Measurements from ENCODE around the gene LHFPL6. TPM values are rescaled to one million over a fixed set of nuclear protein-coding genes. Genes with fewer than 3 reads are reported as not detected.

The LHFPL6 gene
- total RNA-seq, 1 experiment from 2014 or later = 2.5 TPM

DNA sequence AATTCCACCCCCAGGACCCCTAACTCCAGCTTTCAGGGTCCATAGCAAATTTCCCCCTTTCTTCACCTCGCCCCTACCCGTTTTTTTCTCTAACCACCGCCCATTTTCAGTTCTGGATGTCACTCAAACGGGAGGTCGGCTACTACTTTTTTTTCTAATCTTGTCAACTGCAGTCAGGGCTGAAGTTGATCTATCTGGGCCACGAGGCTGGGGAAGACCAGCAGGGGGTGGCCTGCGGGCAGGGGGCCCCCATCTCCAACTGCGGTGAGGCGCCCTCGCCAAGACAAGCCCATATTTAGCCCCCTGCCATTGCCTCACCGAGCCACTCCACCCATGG, 748 bp downstream of the LHFPL6 start:
- Histone ChIP-seq H2AFZ (peak overlapping the region; percentile 100), H3K9me2 (ENCODE audit: insufficient read depth) (no peaks in the 10 kb centered on the region), H3K4me1 (replicated peaks; ENCODE audit: insufficient read depth) (peaks cover 6% of the 10 kb centered on the region; the same call in 1 of the 2 replicates), H3K4me3 (peak overlapping the region; percentile 70), H3K27ac (no peak overlapping the region), H3K27me3 (ENCODE audit: insufficient read depth, low read depth) (no peaks in the 10 kb centered on the region), H4K20me1 (ENCODE audit: insufficient read depth) (no peaks in the 10 kb centered on the region), H3K36me3 (ENCODE audit: low read depth) (no peaks in the 10 kb centered on the region), H3K79me2 (ENCODE audit: low read depth) (no peaks in the 10 kb centered on the region), H3K4me2 (peak overlapping the region; percentile 94), H3K9me3 (ENCODE audit: insufficient read depth, low read depth) (no peaks in the 10 kb centered on the region), H3F3A (ENCODE audit: insufficient read depth, low read depth) (no peaks in the 10 kb centered on the region)
- ChIA-PET POLR2A (ENCODE audit: unreplicated experiment) (no interaction called here), CTCF (interaction anchor here (0.6 to 1.3 kb wide), 3 partner anchors 14 to 328 kb away, joined by 3 to 4 read pairs (median 3); no protein-coding TSS in a partner anchor)
- intact Hi-C loops (cut with micrococcal nuclease; ENCODE audit: unreplicated experiment) = loop anchor here (2.0 to 5.0 kb wide), 2 partner anchors 327 to 565 kb away; partner anchors contain the start of genes NHLRC3 and PROSER1
- no TSS peak for BruUV-seq (replicated peaks)
- no peak for DNase-seq
- TF ChIP-seq EZH2 (IDR thresholded peaks at IDR 0.05; ENCODE audit: low read depth) = no peak
- TF ChIP-seq, protein P1, sequence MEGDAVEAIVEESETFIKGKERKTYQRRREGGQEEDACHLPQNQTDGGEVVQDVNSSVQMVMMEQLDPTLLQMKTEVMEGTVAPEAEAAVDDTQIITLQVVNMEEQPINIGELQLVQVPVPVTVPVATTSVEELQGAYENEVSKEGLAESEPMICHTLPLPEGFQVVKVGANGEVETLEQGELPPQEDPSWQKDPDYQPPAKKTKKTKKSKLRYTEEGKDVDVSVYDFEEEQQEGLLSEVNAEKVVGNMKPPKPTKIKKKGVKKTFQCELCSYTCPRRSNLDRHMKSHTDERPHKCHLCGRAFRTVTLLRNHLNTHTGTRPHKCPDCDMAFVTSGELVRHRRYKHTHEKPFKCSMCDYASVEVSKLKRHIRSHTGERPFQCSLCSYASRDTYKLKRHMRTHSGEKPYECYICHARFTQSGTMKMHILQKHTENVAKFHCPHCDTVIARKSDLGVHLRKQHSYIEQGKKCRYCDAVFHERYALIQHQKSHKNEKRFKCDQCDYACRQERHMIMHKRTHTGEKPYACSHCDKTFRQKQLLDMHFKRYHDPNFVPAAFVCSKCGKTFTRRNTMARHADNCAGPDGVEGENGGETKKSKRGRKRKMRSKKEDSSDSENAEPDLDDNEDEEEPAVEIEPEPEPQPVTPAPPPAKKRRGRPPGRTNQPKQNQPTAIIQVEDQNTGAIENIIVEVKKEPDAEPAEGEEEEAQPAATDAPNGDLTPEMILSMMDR (conservative IDR thresholded peaks at IDR 0.05) = no peak

DNA sequence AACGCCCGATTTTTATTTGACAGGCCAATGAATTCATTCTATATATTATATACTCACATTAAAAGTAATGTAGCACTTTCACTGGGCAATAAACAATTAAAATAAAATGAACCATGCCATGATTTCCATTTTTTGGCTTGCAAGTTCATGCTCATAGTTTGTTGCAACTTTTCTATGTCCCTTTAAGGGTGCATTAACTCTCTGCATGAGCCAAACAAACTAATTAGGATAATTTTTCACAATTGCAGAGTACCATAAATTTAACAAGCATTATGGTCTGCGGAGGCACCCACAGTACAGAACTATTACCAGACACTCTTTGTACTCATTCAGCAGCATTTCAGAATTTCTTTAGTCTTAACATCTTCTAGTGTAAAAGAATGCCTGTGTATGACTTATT, 1.4 kb downstream of the LHFPL6 start:
- POLR2A ChIA-PET (ENCODE audit: unreplicated experiment) = no interaction called here
- DNase-seq = no peak
- TF ChIP-seq EZH2 (IDR thresholded peaks at IDR 0.05; ENCODE audit: low read depth) = no peak
- TF ChIP-seq, protein P1 (conservative IDR thresholded peaks at IDR 0.05) = no peak
- H3F3A ChIP-seq (ENCODE audit: insufficient read depth, low read depth) = no peaks in the 10 kb centered on the region
- CTCF ChIA-PET = interaction anchor here (1.3 kb wide), 1 partner anchor 15 kb away, joined by 4 read pairs; no protein-coding TSS in a partner anchor
- intact Hi-C loops (cut with micrococcal nuclease; ENCODE audit: unreplicated experiment) = loop anchor here (2.0 to 5.0 kb wide), 2 partner anchors 327 to 564 kb away; partner anchors contain the start of genes NHLRC3 and PROSER1
- no peaks in the 10 kb centered on the region for H3K27me3 ChIP-seq (ENCODE audit: insufficient read depth, low read depth)
- peak overlapping the region; percentile 70; the same call in 1 of the 2 replicates for H3K4me3 ChIP-seq
- H3K4me2 ChIP-seq = peak overlapping the region; percentile 94
- no peaks in the 10 kb centered on the region for H4K20me1 ChIP-seq (ENCODE audit: insufficient read depth)
- H3K36me3 ChIP-seq (ENCODE audit: low read depth) = no peaks in the 10 kb centered on the region
- no peak overlapping the region for H2AFZ ChIP-seq
- no peak overlapping the region for H3K27ac ChIP-seq
- H3K4me1 ChIP-seq (replicated peaks; ENCODE audit: insufficient read depth) = peaks cover 6% of the 10 kb centered on the region; the same call in 1 of the 2 replicates
- H3K9me2 ChIP-seq (ENCODE audit: insufficient read depth) = no peaks in the 10 kb centered on the region
- BruUV-seq (replicated peaks) = no TSS peak
- no peaks in the 10 kb centered on the region for H3K9me3 ChIP-seq (ENCODE audit: insufficient read depth, low read depth)
- no peaks in the 10 kb centered on the region for H3K79me2 ChIP-seq (ENCODE audit: low read depth)

DNA sequence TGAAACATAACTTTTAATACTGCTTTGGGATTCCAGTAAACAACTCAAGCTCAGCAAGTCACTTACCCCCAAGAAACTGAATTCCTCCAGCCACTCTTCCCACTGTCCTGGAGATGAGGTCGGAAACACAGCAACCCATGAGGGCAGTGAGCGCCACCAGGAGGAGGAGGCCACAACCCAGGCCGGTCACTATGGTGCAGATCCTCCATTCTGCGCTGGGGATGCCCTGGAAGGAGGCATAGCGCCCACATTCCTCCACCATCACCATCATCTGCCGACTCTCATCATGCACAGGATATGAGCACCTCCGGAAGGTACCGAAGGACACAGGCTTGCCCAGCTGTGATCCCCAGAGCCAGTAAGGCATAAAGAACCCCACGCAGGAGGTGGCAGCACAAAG, 2.2 kb downstream of the LHFPL6 start:
- H3K9me3 ChIP-seq (ENCODE audit: insufficient read depth, low read depth) = no peaks in the 10 kb centered on the region
- ChIA-PET POLR2A (ENCODE audit: unreplicated experiment) (no interaction called here), CTCF (no interaction called here)
- H3K4me1 ChIP-seq (replicated peaks; ENCODE audit: insufficient read depth) = peaks cover 6% of the 10 kb centered on the region; the same call in 1 of the 2 replicates
- no peak for TF ChIP-seq EZH2 (IDR thresholded peaks at IDR 0.05; ENCODE audit: low read depth)
- TF ChIP-seq, protein P1 (conservative IDR thresholded peaks at IDR 0.05) = no peak
- H3K36me3 ChIP-seq (ENCODE audit: low read depth) = no peaks in the 10 kb centered on the region
- no peak overlapping the region for H3K27ac ChIP-seq
- H3K79me2 ChIP-seq (ENCODE audit: low read depth) = no peaks in the 10 kb centered on the region
- no peak overlapping the region for H3K4me3 ChIP-seq
- no peak overlapping the region for H3K4me2 ChIP-seq
- H3K9me2 ChIP-seq (ENCODE audit: insufficient read depth) = no peaks in the 10 kb centered on the region
- no peaks in the 10 kb centered on the region for H3K27me3 ChIP-seq (ENCODE audit: insufficient read depth, low read depth)
- H3F3A ChIP-seq (ENCODE audit: insufficient read depth, low read depth) = no peaks in the 10 kb centered on the region
- H4K20me1 ChIP-seq (ENCODE audit: insufficient read depth) = no peaks in the 10 kb centered on the region
- H2AFZ ChIP-seq = no peak overlapping the region
- no peak for DNase-seq
- intact Hi-C loops (cut with micrococcal nuclease; ENCODE audit: unreplicated experiment) = loop anchor here (5.0 kb wide), 1 partner anchor 563 kb away; the partner anchor contains the start of genes NHLRC3 and PROSER1
- no TSS peak for BruUV-seq (replicated peaks)

All from PC-9 (cell line).